Activated CD4-positive, CD25-positive, alpha-beta regulatory T cell treated with anti-CD3 and anti-CD28 coated beads, Interleukin-2, amount 50 U/mL, for 16 hours (primary cell): ENCODE measurements around the gene DCC.

ENCODE experiments used
- DNase-seq: peaks from one replicate; pipeline ENCODE4 v3.0.0-alpha.2; 2020; ENCODE audit warnings: low read depth, low spot score

Gene DCC

GRCh38 chr18:52694804-52695203, 354.8 kb downstream of the DCC start:
- no peak for DNase-seq

GRCh38 chr18:52700116-52700515, 360.1 kb downstream of the DCC start:
- DNase-seq, result no peak

- no peak for DNase-seq
Observed at GRCh38 chr18:52700816-52701215, 360.8 kb downstream of the DCC start.

- no peak for DNase-seq
Observed at GRCh38 chr18:52701219-52701935, 361.4 kb downstream of the DCC start.

- DNase-seq, result no peak
Observed at GRCh38 chr18:52715421-52715820, 375.4 kb downstream of the DCC start.

- no peak for DNase-seq
Observed at GRCh38 chr18:52715991-52716390, 376.0 kb downstream of the DCC start.

- DNase-seq, result no peak
Observed at GRCh38 chr18:52716973-52717372, 377.0 kb downstream of the DCC start.

GRCh38 chr18:52722904-52723303, 382.9 kb downstream of the DCC start:
- DNase-seq, result no peak

- no peak for DNase-seq
Observed at GRCh38 chr18:52723550-52723970, 383.6 kb downstream of the DCC start.

- DNase-seq, result no peak
Observed at GRCh38 chr18:52730972-52731619, 391.1 kb downstream of the DCC start.

GRCh38 chr18:52738946-52739345, 398.9 kb downstream of the DCC start:
- no peak for DNase-seq

GRCh38 chr18:52746986-52747385, 407.0 kb downstream of the DCC start:
- DNase-seq, result no peak

GRCh38 chr18:52747869-52748268, 407.9 kb downstream of the DCC start:
- DNase-seq, result no peak

GRCh38 chr18:52748343-52748742, 408.3 kb downstream of the DCC start:
- no peak for DNase-seq

- DNase-seq, result no peak
Observed at GRCh38 chr18:52749542-52749941, 409.5 kb downstream of the DCC start.

GRCh38 chr18:52750995-52751394, 411.0 kb downstream of the DCC start:
- no peak for DNase-seq

GRCh38 chr18:52764316-52764715, 424.3 kb downstream of the DCC start:
- no peak for DNase-seq

GRCh38 chr18:52766002-52766545, 426.1 kb downstream of the DCC start:
- no peak for DNase-seq

GRCh38 chr18:52781113-52781512, 441.1 kb downstream of the DCC start:
- no peak for DNase-seq

- no peak for DNase-seq
Observed at GRCh38 chr18:52791321-52791720, 451.3 kb downstream of the DCC start.

GRCh38 chr18:52812834-52813233, 472.8 kb downstream of the DCC start:
- no peak for DNase-seq

- no peak for DNase-seq
Observed at GRCh38 chr18:52813635-52814416, 473.8 kb downstream of the DCC start.
